Glutamatergic neuron (in vitro differentiated cells): ENCODE measurements around the gene EGLN1. TPM values are rescaled to one million over a fixed set of nuclear protein-coding genes. Genes with fewer than 3 reads are reported as not detected.
"Not testable (repeated sequence)": the region's sequence is repeated elsewhere in the genome, so short reads cannot be mapped to it uniquely, and the experiment has no call there.

Experiments
- DNase-seq: peaks from one replicate; pipeline ENCODE4 v3.0.0; 2022
- H3K27ac Mint-ChIP-seq: one replicate; pipeline ENCODE4 v1.8.0; 2020; ENCODE audit warnings: mild to moderate bottlenecking, mixed read lengths, inconsistent platforms; ENCODE audit not compliant: unreplicated experiment
- H3K27me3 Mint-ChIP-seq: one replicate; pipeline ENCODE4 v1.8.0; 2020; ENCODE audit warnings: mild to moderate bottlenecking, moderate library complexity, mixed read lengths, inconsistent platforms; ENCODE audit not compliant: unreplicated experiment
- H3K36me3 Mint-ChIP-seq: one replicate; pipeline ENCODE4 v1.8.0; 2020; ENCODE audit warnings: mild to moderate bottlenecking, mixed read lengths, inconsistent platforms; ENCODE audit not compliant: unreplicated experiment
- H3K4me1 Mint-ChIP-seq: one replicate; pipeline ENCODE4 v1.8.0; 2020; ENCODE audit warnings: mild to moderate bottlenecking, low read depth, mixed read lengths, inconsistent platforms; ENCODE audit not compliant: unreplicated experiment
- H3K4me3 Mint-ChIP-seq: one replicate; pipeline ENCODE4 v1.8.0; 2020; ENCODE audit warnings: mild to moderate bottlenecking, mixed read lengths, inconsistent platforms; ENCODE audit not compliant: unreplicated experiment
- H3K9me3 Mint-ChIP-seq: one replicate; pipeline ENCODE4 v1.8.0; 2020; ENCODE audit warnings: mild to moderate bottlenecking, moderate library complexity, mixed read lengths, inconsistent platforms; ENCODE audit not compliant: unreplicated experiment
- CTCF ChIP-seq: fragments of 200-600 bp; sonication (generic); IDR thresholded peaks from one replicate; pipeline ENCODE4 v1.5.0; 2021; ENCODE audit not compliant: partially characterized antibody, unreplicated experiment
- total RNA-seq: library from RNA; stranded (reverse); fragmentation: NEBNext Ultra II Directional; extraction: Animal tissue kit (Norgen Biotek cat#: 25700); gene quantifications from one replicate; pipeline ENCODE4 v1.2.1, GENCODE V29; 2021; ENCODE audit not compliant: unreplicated experiment

Gene EGLN1
- total RNA-seq, 1 donor from 2014 or later, result 12.3 TPM

- H3K36me3 Mint-ChIP-seq, result peaks cover 3% of the 10 kb centered on the region
- no peak overlapping the region for H3K4me3 Mint-ChIP-seq
- TF ChIP-seq CTCF, result no peak
- DNase-seq, result no peak
- peaks cover 2% of the 10 kb centered on the region for H3K27me3 Mint-ChIP-seq
- H3K27ac Mint-ChIP-seq, result no peak overlapping the region
- peaks cover 4% of the 10 kb centered on the region for H3K9me3 Mint-ChIP-seq
- no peaks in the 10 kb centered on the region for H3K4me1 Mint-ChIP-seq
Observed at GRCh38 chr1:231442735-231443134, 20.6 kb upstream of the EGLN1 start.

GRCh38 chr1:231432996-231433395 is 10.9 kb upstream of the EGLN1 start:
- H3K9me3 Mint-ChIP-seq, result no peaks in the 10 kb centered on the region
- no peaks in the 10 kb centered on the region for H3K4me1 Mint-ChIP-seq
- no peak for TF ChIP-seq CTCF
- no peak overlapping the region for H3K4me3 Mint-ChIP-seq
- H3K27me3 Mint-ChIP-seq, result no peaks in the 10 kb centered on the region
- no peak overlapping the region for H3K27ac Mint-ChIP-seq
- DNase-seq, result no peak
- H3K36me3 Mint-ChIP-seq, result no peaks in the 10 kb centered on the region

GRCh38 chr1:231431665-231432415 is 9.8 kb upstream of the EGLN1 start:
- no peaks in the 10 kb centered on the region for H3K9me3 Mint-ChIP-seq
- H3K4me3 Mint-ChIP-seq, result no peak overlapping the region
- no peaks in the 10 kb centered on the region for H3K4me1 Mint-ChIP-seq
- TF ChIP-seq CTCF, result no peak
- DNase-seq, result no peak
- no peak overlapping the region for H3K27ac Mint-ChIP-seq
- H3K36me3 Mint-ChIP-seq, result no peaks in the 10 kb centered on the region
- H3K27me3 Mint-ChIP-seq, result no peaks in the 10 kb centered on the region

- not testable (repeated sequence) for H3K27ac Mint-ChIP-seq, H3K9me3 Mint-ChIP-seq, H3K36me3 Mint-ChIP-seq, DNase-seq, H3K27me3 Mint-ChIP-seq, H3K4me3 Mint-ChIP-seq, H3K4me1 Mint-ChIP-seq
Observed at GRCh38 chr1:231430678-231431352, 8.7 kb upstream of the EGLN1 start.

- no peaks in the 10 kb centered on the region for H3K27me3 Mint-ChIP-seq
- TF ChIP-seq CTCF, result no peak
- DNase-seq, result no peak
- H3K27ac Mint-ChIP-seq, result no peak overlapping the region
- no peak overlapping the region for H3K4me3 Mint-ChIP-seq
- H3K4me1 Mint-ChIP-seq, result no peaks in the 10 kb centered on the region
- no peaks in the 10 kb centered on the region for H3K9me3 Mint-ChIP-seq
- H3K36me3 Mint-ChIP-seq, result no peaks in the 10 kb centered on the region
Observed at GRCh38 chr1:231428377-231428776, 6.3 kb upstream of the EGLN1 start.
